HL-60 (cell line): ENCODE results near the gene ACSL6.

Experiments
- DNase-seq, 2 experiments: peaks; one replicate each; pipeline ENCODE4 v3.0.0-alpha.2; 2010 to 2020; ENCODE audit warnings: low read depth in 1 of 2, low spot score in 1 of 2
- H3K27ac ChIP-seq: fragments of 250-450 bp; sonication (Bioruptor Pico); replicated peaks from 2 replicates; pipeline ENCODE4 v1.5.1; 2020; ENCODE audit warnings: mild to moderate bottlenecking, moderate library complexity
- H3K27me3 ChIP-seq: fragments of 250-450 bp; sonication (Bioruptor Pico); 2 replicates; pipeline ENCODE4 v1.5.1; 2021; ENCODE audit warnings: mild to moderate bottlenecking, moderate library complexity; ENCODE audit not compliant: insufficient read depth, poor library complexity, severe bottlenecking
- H3K4me3 ChIP-seq: replicated peaks from 2 replicates; pipeline ENCODE4 v1.5.1; 2011; ENCODE audit warnings: mild to moderate bottlenecking, control low read depth, low read length; ENCODE audit not compliant: insufficient read depth
- CTCF ChIP-seq: IDR thresholded peaks from one replicate; pipeline ENCODE4 v1.5.1; 2011; ENCODE audit warnings: low read length, control low read depth, inconsistent platforms; ENCODE audit not compliant: insufficient read depth
- GABPA ChIP-seq: IDR thresholded peaks from 2 replicates; pipeline ENCODE4 v1.6.1; 2012; ENCODE audit warnings: low read depth
- POLR2AphosphoS5 ChIP-seq: IDR thresholded peaks from 2 replicates; pipeline ENCODE4 v1.6.1; 2012; ENCODE audit warnings: low read depth
- SPI1 ChIP-seq: IDR thresholded peaks from 2 replicates; pipeline ENCODE4 v1.6.1; 2012; ENCODE audit warnings: low read depth, mild to moderate bottlenecking, borderline replicate concordance
- TF ChIP-seq, protein P1 (sequence below): IDR thresholded peaks from 2 replicates; pipeline ENCODE4 v1.6.1; 2012; ENCODE audit warnings: low read depth; ENCODE audit not compliant: insufficient replicate concordance

The ACSL6 gene

GRCh38 chr5:132016721-132017250 lies 5.3 kb upstream of the ACSL6 start:
- Histone ChIP-seq H3K4me3 (no peak overlapping the region), H3K27ac (no peak overlapping the region), H3K27me3 (no peaks in the 10 kb centered on the region)
- TF ChIP-seq, protein P1, sequence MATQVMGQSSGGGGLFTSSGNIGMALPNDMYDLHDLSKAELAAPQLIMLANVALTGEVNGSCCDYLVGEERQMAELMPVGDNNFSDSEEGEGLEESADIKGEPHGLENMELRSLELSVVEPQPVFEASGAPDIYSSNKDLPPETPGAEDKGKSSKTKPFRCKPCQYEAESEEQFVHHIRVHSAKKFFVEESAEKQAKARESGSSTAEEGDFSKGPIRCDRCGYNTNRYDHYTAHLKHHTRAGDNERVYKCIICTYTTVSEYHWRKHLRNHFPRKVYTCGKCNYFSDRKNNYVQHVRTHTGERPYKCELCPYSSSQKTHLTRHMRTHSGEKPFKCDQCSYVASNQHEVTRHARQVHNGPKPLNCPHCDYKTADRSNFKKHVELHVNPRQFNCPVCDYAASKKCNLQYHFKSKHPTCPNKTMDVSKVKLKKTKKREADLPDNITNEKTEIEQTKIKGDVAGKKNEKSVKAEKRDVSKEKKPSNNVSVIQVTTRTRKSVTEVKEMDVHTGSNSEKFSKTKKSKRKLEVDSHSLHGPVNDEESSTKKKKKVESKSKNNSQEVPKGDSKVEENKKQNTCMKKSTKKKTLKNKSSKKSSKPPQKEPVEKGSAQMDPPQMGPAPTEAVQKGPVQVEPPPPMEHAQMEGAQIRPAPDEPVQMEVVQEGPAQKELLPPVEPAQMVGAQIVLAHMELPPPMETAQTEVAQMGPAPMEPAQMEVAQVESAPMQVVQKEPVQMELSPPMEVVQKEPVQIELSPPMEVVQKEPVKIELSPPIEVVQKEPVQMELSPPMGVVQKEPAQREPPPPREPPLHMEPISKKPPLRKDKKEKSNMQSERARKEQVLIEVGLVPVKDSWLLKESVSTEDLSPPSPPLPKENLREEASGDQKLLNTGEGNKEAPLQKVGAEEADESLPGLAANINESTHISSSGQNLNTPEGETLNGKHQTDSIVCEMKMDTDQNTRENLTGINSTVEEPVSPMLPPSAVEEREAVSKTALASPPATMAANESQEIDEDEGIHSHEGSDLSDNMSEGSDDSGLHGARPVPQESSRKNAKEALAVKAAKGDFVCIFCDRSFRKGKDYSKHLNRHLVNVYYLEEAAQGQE: no peak
- TF ChIP-seq SPI1 (no peak), CTCF (no peak), GABPA (no peak), POLR2AphosphoS5 (no peak)
- no peak for DNase-seq

DNA sequence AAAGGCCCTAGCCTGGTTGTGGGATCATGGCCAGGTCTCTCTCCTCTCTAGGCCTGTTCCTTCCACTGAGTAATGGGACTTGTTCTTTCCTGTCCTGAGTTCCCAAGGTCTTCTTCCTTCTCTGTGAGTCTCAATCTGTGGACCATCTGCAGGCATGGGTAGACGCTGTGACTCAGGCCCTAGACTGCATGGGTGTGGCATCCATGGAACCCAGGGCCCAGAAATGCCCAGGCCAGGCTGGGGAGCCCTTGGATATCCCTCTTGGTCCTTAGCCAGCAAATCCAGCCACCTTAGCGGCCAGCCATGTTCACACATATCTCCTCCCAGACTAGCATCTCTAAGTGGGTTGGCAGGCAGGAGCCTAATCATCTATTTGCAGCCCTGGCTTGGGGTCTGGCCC lies 2.3 kb upstream of the ACSL6 start:
- H3K27me3 ChIP-seq: no peaks in the 10 kb centered on the region
- no peak for TF ChIP-seq POLR2AphosphoS5
- TF ChIP-seq CTCF: no peak
- TF ChIP-seq, protein P1: no peak
- DNase-seq: no peak
- H3K4me3 ChIP-seq: no peak overlapping the region
- H3K27ac ChIP-seq: no peak overlapping the region

DNA sequence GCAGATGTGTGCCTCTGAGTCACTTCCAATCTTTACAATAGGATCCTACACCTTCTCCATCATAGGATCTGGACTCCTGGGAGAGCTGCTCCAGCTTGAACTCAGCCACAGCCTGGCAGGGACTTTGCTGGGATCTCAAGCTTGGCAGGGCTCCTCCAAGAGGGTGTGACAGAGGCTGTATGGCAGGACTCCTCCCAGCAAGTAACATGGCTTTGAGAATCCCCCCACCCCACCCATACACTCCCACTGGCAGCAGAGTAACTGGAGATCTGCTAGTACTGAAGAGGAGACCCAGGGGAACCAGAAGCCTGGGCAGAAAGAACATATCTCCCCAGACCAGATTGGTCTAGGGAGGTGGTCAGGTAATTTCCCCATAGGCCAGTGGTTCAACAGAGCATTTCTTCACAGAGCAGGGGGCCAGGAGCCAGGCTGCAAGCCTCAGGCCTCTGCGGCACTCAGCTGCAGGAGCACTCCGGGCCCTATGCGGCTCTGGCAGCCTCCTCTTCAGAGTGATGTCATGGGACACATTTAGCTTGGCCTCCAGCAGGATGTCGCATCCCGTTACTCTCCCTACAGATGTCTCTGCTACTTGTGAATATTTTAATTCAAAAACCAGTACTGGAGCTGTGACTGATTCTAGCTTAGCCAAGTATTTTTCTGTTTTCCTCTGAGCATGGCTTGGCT lies 1.7 kb upstream of the ACSL6 start:
- Histone ChIP-seq H3K27ac (no peak overlapping the region), H3K27me3 (no peaks in the 10 kb centered on the region), H3K4me3 (no peak overlapping the region)
- TF ChIP-seq, protein P1: no peak
- TF ChIP-seq GABPA (no peak), POLR2AphosphoS5 (no peak), SPI1 (no peak), CTCF (no peak)
- no peak for DNase-seq
